Breast epithelium (tissue), 4 donors: ENCODE measurements around the gene GADD45A. TPM values are rescaled to one million over a fixed set of nuclear protein-coding genes. Genes with fewer than 3 reads are reported as not detected.

Experiments used
- DNase-seq, 2 donors: peaks; one replicate each; pipeline ENCODE4 v3.0.0-alpha.2; 2019; ENCODE audit warnings: low spot score in 2 of 2
- H3K27ac ChIP-seq, 2 donors: fragments of 200-600 bp; sonication (generic) in 1 of 2; one replicate each; pipeline ENCODE4 v1.5.1; 2016 to 2019; ENCODE audit warnings: mild to moderate bottlenecking in 1 of 2
- H3K27me3 ChIP-seq, 2 donors: fragments of 200-600 bp; sonication (generic) in 1 of 2; one replicate each; pipeline versions ENCODE4 v1.5.1 to v1.6.0; 2017 to 2019; ENCODE audit warnings: control low read depth in 1 of 2, mild to moderate bottlenecking in 1 of 2
- H3K36me3 ChIP-seq: fragments of 200-600 bp; one replicate; pipeline ENCODE4 v1.5.1; 2019
- H3K4me1 ChIP-seq, 2 donors: fragments of 200-600 bp; sonication (generic); one replicate each; pipeline ENCODE4 v1.5.1; 2016 to 2019; ENCODE audit warnings: control low read depth in 1 of 2
- H3K4me3 ChIP-seq, 3 donors: fragments of 200-600 bp; sonication (generic); 1 replicate in 2 of 3; 2 replicates in 1 of 3; pipeline ENCODE4 v1.5.1; 2016 to 2019; ENCODE audit warnings: mild to moderate bottlenecking in 3 of 3, moderate library complexity in 2 of 3
- H3K9me3 ChIP-seq, 2 donors: fragments of 200-600 bp; sonication (generic) in 1 of 2; one replicate each; pipeline ENCODE4 v1.5.1; 2016 to 2019; ENCODE audit warnings: control low read depth in 1 of 2
- POLR2A ChIP-seq: fragments of 450-650 bp; IDR thresholded peaks from one replicate; pipeline ENCODE4 v1.6.1; 2016; ENCODE audit warnings: antibody characterized with exemption, mild to moderate bottlenecking, moderate library complexity
- POLR2AphosphoS5 ChIP-seq, 3 donors: sonication (generic); formaldehyde crosslinking; IDR thresholded peaks; one replicate each; pipeline ENCODE4 v1.6.1; 2017; ENCODE audit warnings: antibody characterized with exemption in 3 of 3
- intact Hi-C: fragments of 100-400 bp; cut with DNase I; formaldehyde crosslinking; loops from one replicate; pipeline ENCODE4 v1.15.1; 2023; ENCODE audit warnings: low total_unique reads
- total RNA-seq, 3 donors: library from RNA; depleted of rRNA; stranded (reverse); fragments of >200 nt; gene quantifications; one replicate each; pipeline ENCODE4 v1.1.0, GENCODE V29; 2016
- TF ChIP-seq, protein P1 (sequence below), 3 donors: fragments of 450-650 bp; IDR thresholded peaks; one replicate each; pipeline ENCODE4 v1.5.1; 2016 to 2017; ENCODE audit warnings: antibody characterized with exemption in 3 of 3, mild to moderate bottlenecking in 3 of 3, moderate library complexity in 3 of 3

The GADD45A gene
- total RNA-seq, 3 donors from 2014 or later: 52.4 to 68.2 (median 55.4) TPM

- intact Hi-C loops: no loop called here
- Histone ChIP-seq H3K4me1 (peaks cover 4 to 10% of the 10 kb centered on the region in 2 donors), H3K4me3 (no peak overlapping the region), H3K27ac (no peak overlapping the region), H3K9me3 (no peaks in the 10 kb centered on the region), H3K27me3 (no peaks in the 10 kb centered on the region), H3K36me3 (no peaks in the 10 kb centered on the region)
- no peak for DNase-seq
- TF ChIP-seq POLR2A (no peak), POLR2AphosphoS5 (IDR thresholded peaks at IDR 0.05) (no peak)
- TF ChIP-seq, protein P1, sequence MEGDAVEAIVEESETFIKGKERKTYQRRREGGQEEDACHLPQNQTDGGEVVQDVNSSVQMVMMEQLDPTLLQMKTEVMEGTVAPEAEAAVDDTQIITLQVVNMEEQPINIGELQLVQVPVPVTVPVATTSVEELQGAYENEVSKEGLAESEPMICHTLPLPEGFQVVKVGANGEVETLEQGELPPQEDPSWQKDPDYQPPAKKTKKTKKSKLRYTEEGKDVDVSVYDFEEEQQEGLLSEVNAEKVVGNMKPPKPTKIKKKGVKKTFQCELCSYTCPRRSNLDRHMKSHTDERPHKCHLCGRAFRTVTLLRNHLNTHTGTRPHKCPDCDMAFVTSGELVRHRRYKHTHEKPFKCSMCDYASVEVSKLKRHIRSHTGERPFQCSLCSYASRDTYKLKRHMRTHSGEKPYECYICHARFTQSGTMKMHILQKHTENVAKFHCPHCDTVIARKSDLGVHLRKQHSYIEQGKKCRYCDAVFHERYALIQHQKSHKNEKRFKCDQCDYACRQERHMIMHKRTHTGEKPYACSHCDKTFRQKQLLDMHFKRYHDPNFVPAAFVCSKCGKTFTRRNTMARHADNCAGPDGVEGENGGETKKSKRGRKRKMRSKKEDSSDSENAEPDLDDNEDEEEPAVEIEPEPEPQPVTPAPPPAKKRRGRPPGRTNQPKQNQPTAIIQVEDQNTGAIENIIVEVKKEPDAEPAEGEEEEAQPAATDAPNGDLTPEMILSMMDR (IDR thresholded peaks at IDR 0.05): no peak
These were observed 34.6 kb downstream of the GADD45A start for GRCh38 chr1:67719329-67720196.

DNA sequence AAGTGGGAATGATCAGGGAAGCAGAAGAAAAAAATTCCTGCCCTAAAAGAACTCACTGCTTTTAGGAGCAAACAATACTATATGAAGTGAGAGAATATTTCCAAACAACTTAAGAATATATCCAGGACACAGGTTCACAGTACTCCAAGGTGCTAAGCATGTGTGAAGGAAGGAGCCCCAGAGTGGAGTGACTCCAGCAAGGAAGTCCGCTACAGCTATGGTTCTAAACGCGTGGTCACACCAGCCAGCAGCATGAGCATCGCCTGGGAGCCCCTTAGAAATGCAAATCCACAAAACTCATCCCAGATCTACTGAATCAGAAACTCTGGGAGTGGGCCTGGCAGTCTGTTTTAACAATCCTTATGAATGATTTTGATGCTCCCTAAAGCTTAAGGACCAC is 36.1 kb downstream of the GADD45A start:
- no peak overlapping the region for H3K4me3 ChIP-seq
- no peaks in the 10 kb centered on the region for H3K36me3 ChIP-seq
- TF ChIP-seq POLR2AphosphoS5 (IDR thresholded peaks at IDR 0.05): no peak
- TF ChIP-seq, protein P1 (IDR thresholded peaks at IDR 0.05): no peak
- no peak for TF ChIP-seq POLR2A
- no peaks in the 10 kb centered on the region for H3K27me3 ChIP-seq
- peaks cover 4 to 10% of the 10 kb centered on the region in 2 donors for H3K4me1 ChIP-seq
- H3K27ac ChIP-seq: no peak overlapping the region
- H3K9me3 ChIP-seq: no peaks in the 10 kb centered on the region
- intact Hi-C loops: no loop called here
- no peak for DNase-seq

- Histone ChIP-seq H3K27ac (no peak overlapping the region), H3K4me1 (peaks cover 4 to 10% of the 10 kb centered on the region in 2 donors), H3K9me3 (no peaks in the 10 kb centered on the region), H3K27me3 (no peaks in the 10 kb centered on the region), H3K4me3 (no peak overlapping the region), H3K36me3 (no peaks in the 10 kb centered on the region)
- no peak for DNase-seq
- intact Hi-C loops: no loop called here
- TF ChIP-seq, protein P1 (IDR thresholded peaks at IDR 0.05): no peak
- TF ChIP-seq POLR2A: no peak
- TF ChIP-seq POLR2AphosphoS5 (IDR thresholded peaks at IDR 0.05): no peak
These were observed 36.8 kb downstream of the GADD45A start for GRCh38 chr1:67721650-67722291.

DNA sequence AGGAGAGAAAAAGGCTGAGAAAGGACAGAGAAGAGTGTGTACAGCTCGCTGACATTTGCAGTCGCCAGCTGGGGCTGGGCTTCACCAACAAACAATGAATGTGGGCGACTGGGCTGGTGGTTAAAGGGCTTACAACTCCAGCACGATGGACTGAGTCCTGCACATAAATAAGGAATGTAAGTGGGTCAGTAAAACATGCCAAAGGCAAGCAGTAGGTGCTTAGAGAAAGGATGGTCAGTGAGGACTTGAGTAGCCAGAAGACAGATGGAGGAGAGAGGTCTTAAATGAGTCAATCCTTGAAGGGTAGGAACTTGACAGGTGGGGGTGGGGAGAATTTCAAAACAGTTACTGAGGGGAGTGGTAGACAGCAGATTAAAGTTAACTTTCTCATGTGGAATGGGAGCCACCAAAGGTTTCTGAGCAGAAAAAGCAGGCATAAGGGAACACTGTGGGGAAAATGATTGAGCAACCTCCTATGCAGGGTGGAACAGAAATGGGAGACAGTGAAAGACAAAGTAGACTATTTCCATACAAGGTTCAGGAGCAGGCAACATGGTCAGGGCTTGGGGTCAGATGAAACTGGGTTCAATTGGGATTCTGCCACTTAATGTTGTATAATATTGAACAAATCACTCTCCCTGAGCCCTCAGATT is 37.4 kb downstream of the GADD45A start:
- TF ChIP-seq POLR2A (no peak), POLR2AphosphoS5 (IDR thresholded peaks at IDR 0.05) (no peak)
- TF ChIP-seq, protein P1 (IDR thresholded peaks at IDR 0.05): no peak
- DNase-seq: no peak
- Histone ChIP-seq H3K9me3 (no peaks in the 10 kb centered on the region), H3K4me1 (peaks cover 4 to 10% of the 10 kb centered on the region in 2 donors), H3K27me3 (no peaks in the 10 kb centered on the region), H3K27ac (peak overlapping the region in 1 of 2 donors; percentile 20), H3K4me3 (no peak overlapping the region), H3K36me3 (no peaks in the 10 kb centered on the region)
- intact Hi-C loops: no loop called here
